Activated CD8-positive, alpha-beta memory T cell treated with anti-CD3 and anti-CD28 coated beads, Interleukin-2, amount 50 U/mL, for 4 hours (primary cell): ENCODE data around the gene MAPK4.

Source experiments
- DNase-seq: peaks from one replicate; pipeline ENCODE4 v3.0.0-alpha.2; 2020

MAPK4 gene

GRCh38 chr18:50626317-50626716 is 66.4 kb downstream of the MAPK4 start:
- DNase-seq: no peak

- DNase-seq: no peak
These were observed 68.0 kb downstream of the MAPK4 start for GRCh38 chr18:50627594-50628532.

- no peak for DNase-seq
These were observed 68.6 kb downstream of the MAPK4 start for GRCh38 chr18:50628533-50628905.

- no peak for DNase-seq
These were observed 69.3 kb downstream of the MAPK4 start for GRCh38 chr18:50629148-50629631.

- no peak for DNase-seq
These were observed 71.0 kb downstream of the MAPK4 start for GRCh38 chr18:50630895-50631294.

- DNase-seq: no peak
These were observed 73.1 kb downstream of the MAPK4 start for GRCh38 chr18:50632895-50633515.

- no peak for DNase-seq
These were observed 74.1 kb downstream of the MAPK4 start for GRCh38 chr18:50633992-50634391.

- DNase-seq: no peak
These were observed 76.6 kb downstream of the MAPK4 start for GRCh38 chr18:50636366-50637057.

- no peak for DNase-seq
These were observed 78.4 kb downstream of the MAPK4 start for GRCh38 chr18:50638016-50638883.

GRCh38 chr18:50638884-50639420 is 79.1 kb downstream of the MAPK4 start:
- DNase-seq: no peak

GRCh38 chr18:50639711-50640110 is 79.8 kb downstream of the MAPK4 start:
- no peak for DNase-seq

- DNase-seq: no peak
These were observed 82.6 kb downstream of the MAPK4 start for GRCh38 chr18:50642439-50642838.

- no peak for DNase-seq
These were observed 84.3 kb downstream of the MAPK4 start for GRCh38 chr18:50644146-50644545.

GRCh38 chr18:50644807-50645206 is 84.9 kb downstream of the MAPK4 start:
- DNase-seq: no peak

- no peak for DNase-seq
These were observed 87.3 kb downstream of the MAPK4 start for GRCh38 chr18:50647237-50647636.

- DNase-seq: no peak
These were observed 87.9 kb downstream of the MAPK4 start for GRCh38 chr18:50647792-50648191.

GRCh38 chr18:50649821-50650220 is 89.9 kb downstream of the MAPK4 start:
- no peak for DNase-seq

GRCh38 chr18:50651334-50651733 is 91.4 kb downstream of the MAPK4 start:
- no peak for DNase-seq

GRCh38 chr18:50653402-50654093 is 93.7 kb downstream of the MAPK4 start:
- DNase-seq: no peak

GRCh38 chr18:50654211-50654610 is 94.3 kb downstream of the MAPK4 start:
- DNase-seq: no peak
